A549 treated with AZD9567 at 1 μM for 4 hours (cell line): ENCODE results near the gene CLPSL2. TPM values are rescaled to one million over a fixed set of nuclear protein-coding genes. Genes with fewer than 3 reads are reported as not detected.

ENCODE experiments used
- total RNA-seq: library from RNA; stranded (reverse); fragments of 200-300 nt; extraction: Qiagen RNA extraction; gene quantifications from 5 replicates; pipeline ENCODE4 v1.2.3, GENCODE V29; 2022; ENCODE audit not compliant: insufficient read depth

Gene CLPSL2
- 0.56 to 1.1 TPM (median 0.66 TPM) in 4 of 5 replicates, not detected in the other for total RNA-seq

GRCh38 chr6:35776364-35777215 is at the start of gene CLPSL2:
TSS of gene CLPSL2 (plus strand) at chr6:35776598. CDS start at chr6:35776619, 21 bp downstream.

GRCh38 chr6:35736982-35737412 is 39.4 kb upstream of the CLPSL2 start, which contains the start of gene ARMC12:
TSS of gene ARMC12 (plus strand) at chr6:35737032. CDS start at chr6:35737109, 77 bp downstream.

GRCh38 chr6:35780719-35781118 is 4.3 kb downstream of the CLPSL2 start, which contains the start of gene CLPSL1:
TSS of gene CLPSL1 (plus strand) at chr6:35781019. CDS start at chr6:35781111, 92 bp downstream.

GRCh38 chr6:35804996-35805736 is 28.8 kb downstream of the CLPSL2 start, which contains the start of gene LHFPL5:
TSS of gene LHFPL5 (plus strand) at chr6:35805352. CDS start at chr6:35805671, 319 bp downstream.

Other genes starting within 250 kb of the CLPSL2 start
- 91.6 to 140 TPM (median 128 TPM) in 5 replicates for gene FKBP5, start 87.7 kb upstream of the CLPSL2 start, total RNA-seq
- gene ARMC12, start 39.6 kb upstream of the CLPSL2 start, total RNA-seq = 0.43 to 0.69 TPM (median 0.46 TPM) in 4 of 5 replicates, not detected in the other
- not detected in 5 replicates for gene CLPSL1, start 4.4 kb downstream of the CLPSL2 start, total RNA-seq
- gene CLPS, start 20.7 kb downstream of the CLPSL2 start, total RNA-seq = not detected in 5 replicates
- 0.08 to 0.16 TPM (median 0.10 TPM) in 3 of 5 replicates, not detected in the others for gene LHFPL5, start 28.8 kb downstream of the CLPSL2 start, total RNA-seq
- 28.4 to 56.2 TPM (median 30.8 TPM) in 5 replicates for gene SRPK1, start 144.5 kb downstream of the CLPSL2 start, total RNA-seq
- gene SLC26A8, start 248.0 kb downstream of the CLPSL2 start, total RNA-seq = 0.05 to 0.13 TPM in 2 of 5 replicates, not detected in the others